ENCODE results near the gene PAPSS1. TPM values are rescaled to one million over a fixed set of nuclear protein-coding genes. Genes with fewer than 3 reads are reported as not detected.
"Not testable (repeated sequence)": the region's sequence is repeated elsewhere in the genome, so short reads cannot be mapped to it uniquely, and the experiment has no call there.

PAPSS1 gene
- total RNA-seq, 1 donor from 2014 or later: 140 TPM

DNA sequence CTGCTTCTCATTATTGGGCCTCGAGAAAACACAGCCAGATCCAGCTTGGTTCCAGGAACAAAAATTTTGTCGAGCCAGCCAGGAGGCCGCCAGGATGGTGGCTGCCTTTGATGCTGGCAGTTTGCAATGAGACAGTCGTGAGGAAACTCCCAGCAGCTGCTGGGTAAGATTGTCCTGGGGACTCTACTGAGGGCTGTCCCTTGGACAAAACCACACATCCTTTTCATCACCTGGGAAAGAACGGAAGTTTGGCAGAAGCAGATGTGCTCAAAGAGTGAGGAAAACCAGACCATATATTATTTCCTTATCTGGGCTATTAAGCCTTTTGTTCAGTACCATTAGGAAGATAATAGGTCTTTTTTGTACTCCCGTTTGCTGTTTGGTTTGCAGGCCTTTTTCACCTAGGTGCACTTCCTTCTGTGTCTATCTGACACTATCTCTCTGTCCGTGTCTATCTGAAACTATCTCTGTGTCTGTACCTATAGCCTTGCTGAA lies 13.4 kb upstream of the PAPSS1 start:
- H3K79me2 ChIP-seq (ENCODE audit: low read depth): no peaks in the 10 kb centered on the region
- TF ChIP-seq EZH2 (IDR thresholded peaks at IDR 0.05): no peak
- TF ChIP-seq EZH2phosphoT487 (IDR thresholded peaks at IDR 0.05): no peak
- TF ChIP-seq, protein P1, sequence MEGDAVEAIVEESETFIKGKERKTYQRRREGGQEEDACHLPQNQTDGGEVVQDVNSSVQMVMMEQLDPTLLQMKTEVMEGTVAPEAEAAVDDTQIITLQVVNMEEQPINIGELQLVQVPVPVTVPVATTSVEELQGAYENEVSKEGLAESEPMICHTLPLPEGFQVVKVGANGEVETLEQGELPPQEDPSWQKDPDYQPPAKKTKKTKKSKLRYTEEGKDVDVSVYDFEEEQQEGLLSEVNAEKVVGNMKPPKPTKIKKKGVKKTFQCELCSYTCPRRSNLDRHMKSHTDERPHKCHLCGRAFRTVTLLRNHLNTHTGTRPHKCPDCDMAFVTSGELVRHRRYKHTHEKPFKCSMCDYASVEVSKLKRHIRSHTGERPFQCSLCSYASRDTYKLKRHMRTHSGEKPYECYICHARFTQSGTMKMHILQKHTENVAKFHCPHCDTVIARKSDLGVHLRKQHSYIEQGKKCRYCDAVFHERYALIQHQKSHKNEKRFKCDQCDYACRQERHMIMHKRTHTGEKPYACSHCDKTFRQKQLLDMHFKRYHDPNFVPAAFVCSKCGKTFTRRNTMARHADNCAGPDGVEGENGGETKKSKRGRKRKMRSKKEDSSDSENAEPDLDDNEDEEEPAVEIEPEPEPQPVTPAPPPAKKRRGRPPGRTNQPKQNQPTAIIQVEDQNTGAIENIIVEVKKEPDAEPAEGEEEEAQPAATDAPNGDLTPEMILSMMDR (IDR thresholded peaks at IDR 0.05): no peak
- peak overlapping the region; percentile 74 for H2AFZ ChIP-seq (replicated peaks)
- H3K4me3 ChIP-seq: no peak overlapping the region
- Mint-ChIP-seq H3K36me3 (no peaks in the 10 kb centered on the region), H3K4me3 (no peak overlapping the region), H3K4me1 (peaks cover 10% of the 10 kb centered on the region), H3K27me3 (ENCODE audit: insufficient read depth, low read depth) (peaks cover 7% of the 10 kb centered on the region), H3K27ac (no peak overlapping the region), H3K9me3 (peaks cover under 1% of the 10 kb centered on the region)
- peak overlapping the region; percentile 42 for H3K4me2 ChIP-seq
- H3K27ac ChIP-seq: no peak overlapping the region
- no peaks in the 10 kb centered on the region for H3K9me3 ChIP-seq (ENCODE audit: low read depth)
- H3K4me1 ChIP-seq: peaks cover 17% of the 10 kb centered on the region
- DNase-seq (ENCODE audit: low spot score): no peak
- H3K9ac ChIP-seq: no peak overlapping the region
- no peaks in the 10 kb centered on the region for H3K36me3 ChIP-seq
- H4K20me1 ChIP-seq (ENCODE audit: low read depth): no peaks in the 10 kb centered on the region
- H3K27me3 ChIP-seq: peaks cover 44% of the 10 kb centered on the region
- peaks cover 8% of the 10 kb centered on the region for H3F3A ChIP-seq (ENCODE audit: low read depth)

DNA sequence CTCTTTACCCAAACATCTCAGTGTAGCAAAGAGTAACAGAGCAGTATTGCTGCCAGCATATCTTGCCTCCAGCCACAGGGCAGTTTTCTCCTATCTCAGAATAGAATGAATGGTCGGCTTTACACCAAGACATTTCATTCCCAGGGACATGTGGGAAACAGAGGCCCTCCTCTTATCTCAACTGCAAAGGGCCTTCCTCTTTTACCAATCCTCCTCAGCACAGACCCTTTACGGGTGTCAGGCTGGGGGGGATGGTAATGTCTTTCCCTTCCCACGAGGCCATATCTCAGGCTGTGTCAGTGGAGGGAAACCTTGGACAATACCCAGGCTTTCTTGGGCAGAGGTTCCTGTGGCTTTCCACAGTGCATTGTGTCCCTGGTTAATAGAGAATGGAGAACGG lies 9.0 kb upstream of the PAPSS1 start:
- peaks cover 20% of the 10 kb centered on the region for H3K27me3 ChIP-seq
- H3K36me3 Mint-ChIP-seq; H3K9ac ChIP-seq; H3K27ac ChIP-seq; H3K27me3 Mint-ChIP-seq (ENCODE audit: insufficient read depth, low read depth); H2AFZ ChIP-seq (replicated peaks); H4K20me1 ChIP-seq (ENCODE audit: low read depth); DNase-seq (ENCODE audit: low spot score); H3F3A ChIP-seq (ENCODE audit: low read depth); H3K4me1 Mint-ChIP-seq; H3K27ac Mint-ChIP-seq; H3K4me3 Mint-ChIP-seq; H3K79me2 ChIP-seq (ENCODE audit: low read depth); H3K4me2 ChIP-seq; H3K4me3 ChIP-seq; H3K9me3 Mint-ChIP-seq; H3K36me3 ChIP-seq; H3K9me3 ChIP-seq (ENCODE audit: low read depth): not testable (repeated sequence)
- peaks cover 10% of the 10 kb centered on the region for H3K4me1 ChIP-seq

DNA sequence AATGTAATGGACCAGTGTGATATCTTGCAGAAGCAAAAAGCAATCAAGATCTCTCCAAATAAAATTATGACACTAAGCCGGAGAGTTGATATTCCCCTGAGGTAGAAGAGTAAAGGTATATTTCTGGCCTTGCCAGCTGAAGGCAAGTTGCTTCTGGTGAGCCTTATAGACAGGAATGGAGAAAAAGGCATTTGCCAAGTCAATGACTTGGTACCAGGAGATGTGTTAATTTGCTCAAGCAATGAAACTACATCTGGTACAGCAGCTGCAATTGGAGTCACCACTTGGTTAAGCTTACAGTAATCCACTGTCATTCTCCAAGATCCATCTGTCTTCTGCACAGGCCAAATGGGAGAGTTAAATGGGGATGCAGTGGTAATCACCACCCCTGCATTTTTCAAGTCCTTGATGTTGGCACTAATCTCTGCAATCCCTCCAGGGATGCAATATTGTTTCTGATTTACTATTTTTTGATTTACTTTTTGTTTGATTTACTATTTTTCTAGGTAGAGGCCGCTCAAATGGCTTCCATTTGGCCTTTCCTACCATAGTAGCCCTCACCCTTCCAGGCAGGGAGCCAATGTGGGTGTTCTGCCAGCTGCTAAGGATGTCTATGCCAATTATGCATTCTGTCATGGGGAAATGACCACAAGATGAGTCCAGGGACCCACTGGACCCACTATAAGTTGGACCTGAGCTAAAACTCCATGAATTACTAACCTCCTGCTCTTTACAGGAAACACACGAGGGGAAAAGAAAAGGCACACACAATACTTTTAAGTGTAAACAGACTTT lies 6.3 kb upstream of the PAPSS1 start:
- not testable (repeated sequence) for DNase-seq (ENCODE audit: low spot score); H3K27me3 Mint-ChIP-seq (ENCODE audit: insufficient read depth, low read depth); H3K9ac ChIP-seq; H3K9me3 Mint-ChIP-seq; H3K4me1 Mint-ChIP-seq; H3F3A ChIP-seq (ENCODE audit: low read depth); H3K4me1 ChIP-seq; H3K9me3 ChIP-seq (ENCODE audit: low read depth); H3K36me3 Mint-ChIP-seq; H3K79me2 ChIP-seq (ENCODE audit: low read depth); H3K36me3 ChIP-seq; H3K27me3 ChIP-seq; H3K4me3 Mint-ChIP-seq; H2AFZ ChIP-seq (replicated peaks); H3K4me2 ChIP-seq; H3K4me3 ChIP-seq; H3K27ac Mint-ChIP-seq; H3K27ac ChIP-seq; H4K20me1 ChIP-seq (ENCODE audit: low read depth)

DNA sequence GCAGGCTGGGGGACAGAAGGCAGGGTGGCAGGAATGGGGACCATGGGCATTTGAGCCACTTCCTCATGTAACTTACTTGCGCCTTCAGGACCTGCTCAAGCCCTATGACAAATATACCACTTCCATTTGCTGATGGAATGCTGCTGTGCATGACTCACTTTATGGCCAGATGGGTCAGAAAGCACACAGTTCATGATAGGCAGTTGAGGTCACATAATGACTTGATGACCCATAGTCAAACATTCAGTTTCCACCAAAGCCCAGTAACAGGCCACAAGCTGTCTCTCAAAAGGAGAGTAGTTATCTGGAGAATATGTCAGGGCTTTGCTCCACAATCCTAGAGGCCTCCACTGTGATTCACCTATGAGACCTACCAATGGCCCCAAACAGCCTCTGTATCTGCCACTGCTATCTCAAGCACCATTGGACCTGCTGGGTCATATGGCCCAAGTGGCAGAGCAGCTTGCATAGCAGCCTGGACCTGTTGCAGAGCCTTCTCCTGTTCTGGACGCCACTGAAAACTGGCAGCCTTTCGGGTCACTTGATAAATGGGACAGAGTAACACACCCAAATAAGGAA lies 5.3 kb upstream of the PAPSS1 start:
- H3K9ac ChIP-seq: no peak overlapping the region
- H3K79me2 ChIP-seq (ENCODE audit: low read depth): no peaks in the 10 kb centered on the region
- no peaks in the 10 kb centered on the region for H3K36me3 Mint-ChIP-seq
- peaks cover 17% of the 10 kb centered on the region for H3F3A ChIP-seq (ENCODE audit: low read depth)
- no peak overlapping the region for H2AFZ ChIP-seq (replicated peaks)
- H3K27ac Mint-ChIP-seq: no peak overlapping the region
- H3K27me3 Mint-ChIP-seq (ENCODE audit: insufficient read depth, low read depth): peaks cover 6% of the 10 kb centered on the region
- no peak overlapping the region for H3K4me3 ChIP-seq
- H3K4me3 Mint-ChIP-seq: no peak overlapping the region
- no peak for DNase-seq (ENCODE audit: low spot score)
- no peak for TF ChIP-seq EZH2phosphoT487 (IDR thresholded peaks at IDR 0.05)
- TF ChIP-seq, protein P1 (IDR thresholded peaks at IDR 0.05): no peak
- no peak for TF ChIP-seq EZH2 (IDR thresholded peaks at IDR 0.05)
- no peak overlapping the region for H3K27ac ChIP-seq
- H3K4me2 ChIP-seq: no peak overlapping the region
- H3K4me1 ChIP-seq: no peaks in the 10 kb centered on the region
- H3K4me1 Mint-ChIP-seq: peaks cover 11% of the 10 kb centered on the region
- peaks cover 3% of the 10 kb centered on the region for H3K9me3 Mint-ChIP-seq
- H3K27me3 ChIP-seq: no peaks in the 10 kb centered on the region
- no peaks in the 10 kb centered on the region for H4K20me1 ChIP-seq (ENCODE audit: low read depth)
- no peaks in the 10 kb centered on the region for H3K9me3 ChIP-seq (ENCODE audit: low read depth)
- H3K36me3 ChIP-seq: no peaks in the 10 kb centered on the region

DNA sequence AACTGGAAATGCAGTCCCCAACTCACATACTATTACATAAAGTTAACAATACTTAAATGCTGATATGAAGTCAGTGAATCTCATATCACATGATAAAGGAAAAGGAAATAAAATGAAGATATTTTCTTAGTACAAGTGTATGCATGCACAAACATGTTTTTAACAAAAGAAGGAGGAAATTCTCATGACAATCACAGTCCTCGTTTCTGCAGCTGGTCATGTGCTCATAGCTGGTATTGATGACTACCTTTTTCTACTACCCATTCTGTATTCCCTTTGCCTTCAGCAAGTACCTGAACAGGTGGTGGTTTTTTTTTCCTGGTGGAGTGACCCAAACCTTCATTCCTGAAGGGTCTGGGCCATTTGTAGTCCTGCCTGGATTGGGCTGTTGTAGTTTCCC lies 3.3 kb upstream of the PAPSS1 start:
- H3K27me3 Mint-ChIP-seq (ENCODE audit: insufficient read depth, low read depth); H3K36me3 Mint-ChIP-seq; H3K9me3 ChIP-seq (ENCODE audit: low read depth); H3K4me3 ChIP-seq; H3K9me3 Mint-ChIP-seq; H3K9ac ChIP-seq; H3K27me3 ChIP-seq; H2AFZ ChIP-seq (replicated peaks); H3K36me3 ChIP-seq; DNase-seq (ENCODE audit: low spot score); H3K4me2 ChIP-seq; H3K27ac ChIP-seq; H3K4me1 ChIP-seq; H3K27ac Mint-ChIP-seq; H3K4me3 Mint-ChIP-seq; H4K20me1 ChIP-seq (ENCODE audit: low read depth): not testable (repeated sequence)
- peaks cover 20% of the 10 kb centered on the region for H3K4me1 Mint-ChIP-seq
- H3F3A ChIP-seq (ENCODE audit: low read depth): peaks cover 26% of the 10 kb centered on the region
- H3K79me2 ChIP-seq (ENCODE audit: low read depth): peaks cover 13% of the 10 kb centered on the region

Measured in neural progenitor cell (in vitro differentiated cells).